ENCODE results near the gene CABS1. TPM values are rescaled to one million over a fixed set of nuclear protein-coding genes. Genes with fewer than 3 reads are reported as not detected.

The CABS1 gene
- not detected for total RNA-seq
- long read RNA-seq, result 0 reads

- ATAC-seq (ENCODE audit: poor library complexity) (no peak), DNase-seq (no peak)
- intact Hi-C loops (cut with DNase I), result no loop called here
These were observed at the start of gene CABS1 for GRCh38 chr4:70334681-70335080. Gene CABS1 (plus strand): TSS chr4:70334981. CDS start chr4:70335040, 59 bp downstream.

GRCh38 chr4:70288651-70289050 is 46.1 kb upstream of the CABS1 start:
- ATAC-seq (ENCODE audit: poor library complexity), result no peak
- DNase-seq, result no peak
- intact Hi-C loops (cut with DNase I), result no loop called here

GRCh38 chr4:70291341-70291740 is 43.4 kb upstream of the CABS1 start:
- DNase-seq (no peak), ATAC-seq (ENCODE audit: poor library complexity) (no peak)
- intact Hi-C loops (cut with DNase I), result no loop called here

- ATAC-seq (ENCODE audit: poor library complexity), result no peak
- intact Hi-C loops (cut with DNase I), result no loop called here
These were observed 37.2 kb upstream of the CABS1 start for GRCh38 chr4:70297576-70297975.

GRCh38 chr4:70298051-70298450 is 36.7 kb upstream of the CABS1 start:
- intact Hi-C loops (cut with DNase I), result no loop called here
- no peak for ATAC-seq (ENCODE audit: poor library complexity)

More at GRCh38 chr4:70297576-70297975, 37.2 kb upstream of the CABS1 start:
- no peak for DNase-seq

GRCh38 chr4:70299643-70300042 is 35.1 kb upstream of the CABS1 start:
- intact Hi-C loops (cut with DNase I), result no loop called here
- DNase-seq (no peak), ATAC-seq (ENCODE audit: poor library complexity) (no peak)

More at GRCh38 chr4:70298051-70298450, 36.7 kb upstream of the CABS1 start:
- no peak for DNase-seq

GRCh38 chr4:70300215-70300614 is 34.6 kb upstream of the CABS1 start:
- no peak for ATAC-seq (ENCODE audit: poor library complexity)
- intact Hi-C loops (cut with DNase I), result no loop called here
- DNase-seq, result no peak

- DNase-seq (no peak), ATAC-seq (ENCODE audit: poor library complexity) (no peak)
These were observed 31.7 kb upstream of the CABS1 start for GRCh38 chr4:70303090-70303489.

GRCh38 chr4:70305601-70306000 is 29.2 kb upstream of the CABS1 start:
- intact Hi-C loops (cut with DNase I), result no loop called here
- DNase-seq (no peak), ATAC-seq (ENCODE audit: poor library complexity) (no peak)

More at GRCh38 chr4:70303090-70303489, 31.7 kb upstream of the CABS1 start:
- intact Hi-C loops (cut with DNase I), result no loop called here

- DNase-seq (no peak), ATAC-seq (ENCODE audit: poor library complexity) (no peak)
These were observed 28.7 kb upstream of the CABS1 start for GRCh38 chr4:70306076-70306475.

GRCh38 chr4:70313736-70314135 is 21.0 kb upstream of the CABS1 start:
- DNase-seq (no peak), ATAC-seq (ENCODE audit: poor library complexity) (no peak)
- intact Hi-C loops (cut with DNase I), result no loop called here

More at GRCh38 chr4:70306076-70306475, 28.7 kb upstream of the CABS1 start:
- intact Hi-C loops (cut with DNase I), result no loop called here

GRCh38 chr4:70315928-70316327 is 18.9 kb upstream of the CABS1 start:
- intact Hi-C loops (cut with DNase I), result no loop called here
- DNase-seq (no peak), ATAC-seq (ENCODE audit: poor library complexity) (no peak)

- no peak for ATAC-seq (ENCODE audit: poor library complexity)
- no peak for DNase-seq
- intact Hi-C loops (cut with DNase I), result no loop called here
These were observed 8.7 kb upstream of the CABS1 start for GRCh38 chr4:70326052-70326451.

- DNase-seq (no peak), ATAC-seq (ENCODE audit: poor library complexity) (no peak)
- intact Hi-C loops (cut with DNase I), result no loop called here
These were observed 1.3 kb downstream of the CABS1 start for GRCh38 chr4:70336043-70336442.

GRCh38 chr4:70337886-70338420 is 3.2 kb downstream of the CABS1 start:
- intact Hi-C loops (cut with DNase I), result no loop called here
- no peak for DNase-seq
- no peak for ATAC-seq (ENCODE audit: poor library complexity)

- DNase-seq (no peak), ATAC-seq (ENCODE audit: poor library complexity) (no peak)
- intact Hi-C loops (cut with DNase I), result no loop called here
These were observed 21.4 kb downstream of the CABS1 start for GRCh38 chr4:70356185-70356584.

- DNase-seq, result no peak
- ATAC-seq (ENCODE audit: poor library complexity), result no peak
- intact Hi-C loops (cut with DNase I), result no loop called here
These were observed 24.4 kb downstream of the CABS1 start for GRCh38 chr4:70359115-70359661.

- intact Hi-C loops (cut with DNase I), result no loop called here
- ATAC-seq (ENCODE audit: poor library complexity), result no peak
These were observed 25.7 kb downstream of the CABS1 start, which contains the start of gene SMR3A for GRCh38 chr4:70360460-70360859. Gene SMR3A (plus strand): TSS chr4:70360760. CDS start chr4:70362116, 1,356 bp downstream.

GRCh38 chr4:70364002-70364401 is 29.2 kb downstream of the CABS1 start:
- intact Hi-C loops (cut with DNase I), result no loop called here
- ATAC-seq (ENCODE audit: poor library complexity) (no peak), DNase-seq (no peak)

More at GRCh38 chr4:70360460-70360859, 25.7 kb downstream of the CABS1 start, which contains the start of gene SMR3A:
- DNase-seq, result no peak

- DNase-seq (no peak), ATAC-seq (ENCODE audit: poor library complexity) (no peak)
- intact Hi-C loops (cut with DNase I), result no loop called here
These were observed 30.7 kb downstream of the CABS1 start for GRCh38 chr4:70365479-70365878.

GRCh38 chr4:70367813-70368212 is 33.0 kb downstream of the CABS1 start:
- ATAC-seq (ENCODE audit: poor library complexity) (no peak), DNase-seq (no peak)
- intact Hi-C loops (cut with DNase I), result no loop called here
